ENCODE data around the gene CBARP. TPM values are rescaled to one million over a fixed set of nuclear protein-coding genes. Genes with fewer than 3 reads are reported as not detected.

CBARP gene
- total RNA-seq, 1 donor from 2014 or later = 3.5 TPM

DNA sequence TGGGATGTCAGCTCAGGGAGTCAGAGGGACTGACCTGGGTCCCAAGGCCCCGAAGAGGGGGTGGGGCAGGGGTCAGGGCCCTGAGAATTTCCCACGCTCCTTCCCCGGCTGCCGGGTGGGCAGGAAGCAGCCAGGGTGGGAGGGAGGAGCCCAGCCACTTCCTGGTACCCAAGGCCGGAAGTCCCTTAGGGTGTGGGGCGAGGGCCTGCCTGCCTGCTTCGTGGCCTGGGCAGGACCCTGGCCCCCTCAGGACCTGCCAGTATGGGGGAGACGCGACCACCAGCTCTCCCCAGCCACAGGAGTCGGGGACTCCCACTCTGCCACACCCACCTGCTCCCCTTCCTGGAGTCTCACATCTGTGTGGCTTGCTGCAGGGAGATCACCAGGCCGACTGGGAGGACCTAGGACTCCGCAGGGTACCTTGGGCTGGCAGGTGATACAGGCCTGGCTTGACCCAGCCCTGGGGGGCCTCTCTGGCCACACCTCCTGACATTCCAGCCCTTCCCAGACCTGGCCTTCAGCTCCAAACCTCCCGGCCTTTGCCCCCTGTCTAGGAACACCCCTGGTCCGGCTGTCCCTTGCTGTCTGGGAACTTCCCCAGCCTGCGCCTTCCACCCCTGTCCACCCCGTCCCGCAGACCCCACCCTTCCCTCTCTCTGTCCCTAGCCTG, 21.5 kb upstream of the CBARP start:
- H3K4me3 Mint-ChIP-seq (ENCODE audit: low read depth) = peak overlapping the region; percentile 82
- peaks cover 41% of the 10 kb centered on the region for H3K36me3 Mint-ChIP-seq (ENCODE audit: low read depth)
- no peaks in the 10 kb centered on the region for H3K27me3 Mint-ChIP-seq (ENCODE audit: low read depth)
- peak; percentile 75 for DNase-seq (ENCODE audit: low spot score)
- H3K27ac Mint-ChIP-seq = peak overlapping the region; percentile 93
- intact Hi-C loops (cut with micrococcal nuclease) = loop anchor here (1.0 kb wide), 1 partner anchor 10 kb away; the partner anchor contains the start of gene CIRBP
- H3K4me1 Mint-ChIP-seq (ENCODE audit: low read depth) = peaks cover 35% of the 10 kb centered on the region
- no peaks in the 10 kb centered on the region for H3K9me3 Mint-ChIP-seq

- H3K27ac Mint-ChIP-seq = peak overlapping the region; percentile 93
- H3K4me3 Mint-ChIP-seq (ENCODE audit: low read depth) = peak overlapping the region; percentile 82
- no peaks in the 10 kb centered on the region for H3K9me3 Mint-ChIP-seq
- no peaks in the 10 kb centered on the region for H3K27me3 Mint-ChIP-seq (ENCODE audit: low read depth)
- intact Hi-C loops (cut with micrococcal nuclease) = loop anchor here (1.0 kb wide), 1 partner anchor 11 kb away; the partner anchor contains the start of gene CIRBP
- peaks cover 35% of the 10 kb centered on the region for H3K4me1 Mint-ChIP-seq (ENCODE audit: low read depth)
- no peak for DNase-seq (ENCODE audit: low spot score)
- H3K36me3 Mint-ChIP-seq (ENCODE audit: low read depth) = peaks cover 41% of the 10 kb centered on the region
These were observed 21.0 kb upstream of the CBARP start for GRCh38 chr19:1258707-1259205.

DNA sequence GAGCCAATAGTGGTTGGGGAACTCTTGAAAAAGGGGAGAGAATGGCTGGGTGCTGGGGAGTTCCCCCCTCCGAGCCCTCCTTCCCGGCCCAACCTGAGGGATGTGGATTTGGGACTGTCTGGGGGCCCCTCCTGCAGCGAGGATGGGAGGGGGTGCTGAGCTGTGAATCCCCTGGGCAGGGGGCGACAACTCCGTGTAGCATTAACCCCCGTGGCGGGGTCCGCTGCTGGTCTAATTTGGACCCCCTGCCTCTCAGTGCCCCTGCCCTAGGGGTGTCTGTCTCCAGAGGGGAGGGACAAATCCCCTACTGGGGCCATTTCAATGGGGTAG, 20.3 kb upstream of the CBARP start:
- Mint-ChIP-seq H3K27me3 (ENCODE audit: low read depth) (no peaks in the 10 kb centered on the region), H3K4me3 (ENCODE audit: low read depth) (peak overlapping the region; percentile 52), H3K36me3 (ENCODE audit: low read depth) (peaks cover 47% of the 10 kb centered on the region), H3K9me3 (no peaks in the 10 kb centered on the region), H3K27ac (peak overlapping the region; percentile 64), H3K4me1 (ENCODE audit: low read depth) (peaks cover 38% of the 10 kb centered on the region)
- intact Hi-C loops (cut with micrococcal nuclease) = no loop called here
- DNase-seq (ENCODE audit: low spot score) = no peak

DNA sequence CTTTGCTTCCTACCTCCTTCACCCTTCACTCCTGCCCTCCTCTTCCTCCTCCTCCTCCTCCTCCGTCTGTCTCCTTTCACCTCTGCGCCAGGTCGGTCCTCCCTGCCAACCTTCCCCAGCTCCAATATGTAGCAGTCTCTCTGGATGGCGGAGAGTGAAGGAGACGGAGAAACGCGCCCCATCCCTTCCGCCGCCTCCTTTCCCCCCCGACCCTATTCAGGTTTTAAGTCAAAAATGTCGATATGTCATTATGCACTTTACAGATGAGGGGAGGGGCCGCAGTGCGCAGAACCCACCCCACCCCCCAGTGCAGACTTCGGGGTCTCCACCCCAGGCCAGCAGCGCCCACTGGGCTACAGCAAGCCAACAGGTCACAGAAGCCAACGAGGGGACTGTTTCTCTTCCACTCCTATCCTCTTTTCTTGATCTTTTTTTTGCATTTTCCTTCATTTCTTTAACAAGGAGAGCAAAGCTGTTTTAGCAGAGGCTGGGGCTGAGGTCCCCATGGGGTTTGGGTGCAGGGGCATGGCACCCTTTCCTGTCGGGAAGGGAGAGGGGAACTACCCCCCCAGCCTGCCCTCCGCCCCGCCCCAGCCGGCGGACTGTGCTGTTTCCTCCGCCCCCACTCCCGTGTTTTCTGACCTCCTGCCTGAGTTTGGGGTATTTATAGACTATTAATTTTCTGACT, 19.8 kb upstream of the CBARP start:
- peaks cover 47% of the 10 kb centered on the region for H3K36me3 Mint-ChIP-seq (ENCODE audit: low read depth)
- intact Hi-C loops (cut with micrococcal nuclease) = no loop called here
- no peaks in the 10 kb centered on the region for H3K9me3 Mint-ChIP-seq
- H3K4me1 Mint-ChIP-seq (ENCODE audit: low read depth) = peaks cover 35% of the 10 kb centered on the region
- peak overlapping the region; percentile 39 for H3K4me3 Mint-ChIP-seq (ENCODE audit: low read depth)
- peak overlapping the region; percentile 64 for H3K27ac Mint-ChIP-seq
- no peak for DNase-seq (ENCODE audit: low spot score)
- H3K27me3 Mint-ChIP-seq (ENCODE audit: low read depth) = no peaks in the 10 kb centered on the region

DNA sequence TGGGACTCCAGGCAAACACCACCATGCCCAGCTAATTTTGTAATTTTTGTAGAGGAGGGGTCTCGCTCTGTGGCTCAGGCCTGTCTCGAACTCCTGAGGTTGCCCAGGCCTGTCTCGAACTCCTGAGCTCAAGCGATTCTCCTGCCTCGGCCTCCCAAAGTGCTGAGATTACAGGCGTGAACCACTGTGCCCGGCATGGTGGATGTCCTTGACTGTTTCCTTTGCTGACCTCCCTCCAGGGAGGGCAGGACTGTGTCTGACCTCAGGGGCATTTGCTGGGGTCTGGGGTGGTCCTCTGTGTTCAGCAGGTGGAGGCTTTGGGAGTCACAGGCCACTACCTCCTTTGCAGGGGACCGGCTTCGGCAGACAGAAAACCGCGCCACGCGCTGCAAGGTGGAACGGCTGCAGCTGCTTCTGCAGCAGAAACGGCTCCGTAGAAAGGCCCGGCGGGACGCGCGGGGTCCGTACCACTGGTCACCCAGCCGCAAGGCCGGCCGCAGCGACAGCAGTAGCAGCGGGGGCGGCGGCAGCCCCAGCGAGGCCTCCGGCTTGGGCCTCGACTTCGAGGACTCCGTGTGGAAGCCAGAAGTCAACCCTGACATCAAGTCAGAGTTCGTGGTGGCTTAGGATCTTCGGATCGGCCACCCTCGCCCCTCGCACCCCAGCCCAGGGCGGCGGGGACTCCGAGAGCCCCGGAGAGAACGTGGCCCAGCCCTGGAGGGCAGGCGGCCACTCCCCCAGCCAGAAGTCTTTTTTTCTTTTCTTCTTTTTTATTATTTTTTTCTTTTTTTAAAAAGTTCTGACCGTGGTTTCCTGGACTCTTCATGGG, 19.1 kb upstream of the CBARP start:
- no peak for DNase-seq (ENCODE audit: low spot score)
- H3K4me3 Mint-ChIP-seq (ENCODE audit: low read depth) = peak overlapping the region; percentile 30
- intact Hi-C loops (cut with micrococcal nuclease) = no loop called here
- peak overlapping the region; percentile 64 for H3K27ac Mint-ChIP-seq
- H3K4me1 Mint-ChIP-seq (ENCODE audit: low read depth) = peaks cover 33% of the 10 kb centered on the region
- no peaks in the 10 kb centered on the region for H3K27me3 Mint-ChIP-seq (ENCODE audit: low read depth)
- no peaks in the 10 kb centered on the region for H3K9me3 Mint-ChIP-seq
- H3K36me3 Mint-ChIP-seq (ENCODE audit: low read depth) = peaks cover 54% of the 10 kb centered on the region

DNA sequence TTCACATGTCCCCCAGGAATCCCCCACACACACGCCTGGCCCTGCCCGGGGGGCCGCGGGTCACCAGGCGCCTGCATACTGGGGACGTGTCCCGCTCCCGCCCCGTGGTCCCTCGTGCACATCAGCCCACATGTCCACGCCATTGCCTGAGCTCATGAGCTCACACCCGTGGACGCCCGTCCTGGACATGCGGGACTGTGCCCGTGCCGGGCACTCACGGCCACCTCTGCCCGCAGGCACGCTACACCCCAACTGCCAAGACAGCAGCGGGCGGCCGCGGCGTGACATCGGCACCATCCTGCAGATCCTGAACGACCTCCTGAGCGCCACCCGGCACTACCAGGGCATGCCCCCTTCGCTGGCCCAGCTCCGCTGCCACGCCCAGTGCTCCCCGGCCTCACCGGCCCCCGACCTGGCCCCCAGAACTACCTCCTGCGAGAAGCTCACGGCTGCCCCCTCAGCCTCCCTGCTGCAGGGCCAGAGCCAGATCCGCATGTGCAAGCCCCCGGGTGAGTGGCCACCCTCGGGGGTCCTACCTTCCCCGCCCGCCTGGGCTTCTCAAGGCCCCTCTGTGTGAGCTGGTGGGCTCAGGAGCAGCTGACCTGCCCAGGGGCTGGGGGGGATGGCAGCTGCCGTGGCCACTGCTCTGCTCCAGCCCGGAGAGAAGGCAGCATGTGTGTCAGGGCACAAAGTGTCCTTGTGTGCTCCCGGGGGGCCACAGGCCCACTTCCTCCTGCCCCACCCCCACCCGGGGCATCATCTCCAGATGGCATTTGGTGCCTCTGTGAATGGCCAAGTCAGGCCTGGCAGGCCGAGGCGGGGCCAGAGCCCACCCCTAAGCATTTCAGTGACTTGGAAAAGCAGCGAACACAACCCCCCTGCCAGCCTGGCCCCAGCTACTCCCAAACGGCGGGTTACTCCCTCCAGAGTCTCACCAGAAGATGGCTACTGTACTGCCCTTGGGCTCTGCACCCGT, 17.7 kb upstream of the CBARP start:
- H3K27me3 Mint-ChIP-seq (ENCODE audit: low read depth) = no peaks in the 10 kb centered on the region
- peaks cover 27% of the 10 kb centered on the region for H3K4me1 Mint-ChIP-seq (ENCODE audit: low read depth)
- H3K27ac Mint-ChIP-seq = peak overlapping the region; percentile 43
- H3K4me3 Mint-ChIP-seq (ENCODE audit: low read depth) = no peak overlapping the region
- no peak for DNase-seq (ENCODE audit: low spot score)
- peaks cover 65% of the 10 kb centered on the region for H3K36me3 Mint-ChIP-seq (ENCODE audit: low read depth)
- H3K9me3 Mint-ChIP-seq = no peaks in the 10 kb centered on the region
- intact Hi-C loops (cut with micrococcal nuclease) = no loop called here

DNA sequence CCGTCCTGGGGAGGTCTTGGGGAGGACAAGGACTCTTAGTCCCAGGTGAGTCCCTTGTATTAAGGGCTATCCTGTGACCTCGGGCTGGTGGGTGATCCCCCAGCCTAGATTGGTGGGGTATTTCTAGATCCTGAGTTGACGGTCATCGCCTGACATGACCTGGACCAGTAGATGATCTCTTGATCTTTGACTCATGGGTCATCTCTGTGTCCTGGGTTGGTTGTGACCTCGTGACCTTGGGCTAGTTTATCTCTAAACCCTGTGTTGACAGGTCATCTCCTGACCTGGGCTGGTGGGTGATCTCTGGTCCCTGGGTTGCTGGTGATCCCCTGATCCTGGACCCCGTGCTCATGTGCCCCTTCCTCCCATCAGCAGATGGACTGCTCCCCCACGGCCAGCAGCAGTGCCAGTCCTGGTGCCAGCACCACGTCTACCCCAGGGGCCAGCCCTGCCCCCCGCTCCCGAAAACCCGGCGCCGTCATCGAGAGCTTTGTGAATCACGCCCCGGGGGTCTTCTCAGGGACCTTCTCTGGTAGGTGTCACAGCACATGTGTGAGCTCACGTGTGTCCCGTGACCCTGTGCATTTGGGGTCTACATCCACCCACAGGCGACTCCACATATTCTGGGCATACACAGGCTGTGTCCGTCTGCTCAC, 16.9 kb upstream of the CBARP start:
- H3K9me3 Mint-ChIP-seq = no peaks in the 10 kb centered on the region
- peak overlapping the region; percentile 43 for H3K27ac Mint-ChIP-seq
- H3K27me3 Mint-ChIP-seq (ENCODE audit: low read depth) = no peaks in the 10 kb centered on the region
- H3K4me3 Mint-ChIP-seq (ENCODE audit: low read depth) = no peak overlapping the region
- peaks cover 65% of the 10 kb centered on the region for H3K36me3 Mint-ChIP-seq (ENCODE audit: low read depth)
- intact Hi-C loops (cut with micrococcal nuclease) = no loop called here
- DNase-seq (ENCODE audit: low spot score) = no peak
- peaks cover 22% of the 10 kb centered on the region for H3K4me1 Mint-ChIP-seq (ENCODE audit: low read depth)

- Mint-ChIP-seq H3K36me3 (ENCODE audit: low read depth) (peaks cover 64% of the 10 kb centered on the region), H3K4me3 (ENCODE audit: low read depth) (no peak overlapping the region), H3K9me3 (no peaks in the 10 kb centered on the region), H3K4me1 (ENCODE audit: low read depth) (peaks cover 19% of the 10 kb centered on the region), H3K27me3 (ENCODE audit: low read depth) (no peaks in the 10 kb centered on the region), H3K27ac (peak overlapping the region; percentile 43)
- DNase-seq (ENCODE audit: low spot score) = no peak
- intact Hi-C loops (cut with micrococcal nuclease) = no loop called here
These were observed 16.3 kb upstream of the CBARP start for GRCh38 chr19:1254081-1254527.

DNA sequence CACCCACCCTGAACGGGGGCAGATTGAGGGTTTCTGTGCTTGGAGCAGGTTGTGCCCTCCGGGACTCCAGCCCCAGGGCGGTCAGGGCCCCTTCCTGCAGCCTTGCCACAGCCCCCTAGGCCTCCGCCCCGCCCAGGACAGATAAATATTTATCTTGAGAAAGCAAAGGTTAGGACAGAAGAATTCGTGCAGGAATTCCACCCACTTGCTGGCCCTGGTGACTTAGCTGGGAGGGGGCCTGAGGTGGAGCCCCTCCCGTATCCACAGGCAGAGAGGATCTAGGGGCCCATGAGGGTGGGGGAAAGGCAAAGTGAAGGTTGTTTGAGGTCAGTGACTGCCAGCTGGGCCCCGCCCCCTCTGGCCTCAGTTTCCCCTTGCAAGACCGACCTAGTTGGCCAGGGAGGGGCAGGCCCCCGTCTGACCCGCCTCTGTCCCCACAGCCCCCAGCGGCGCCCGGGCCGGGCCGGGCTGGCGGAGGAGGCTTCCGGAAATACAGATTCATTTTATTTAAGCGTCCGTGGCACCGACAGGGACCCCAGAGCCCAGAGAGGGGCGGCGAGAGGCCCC, 15.8 kb upstream of the CBARP start:
- intact Hi-C loops (cut with micrococcal nuclease) = no loop called here
- peaks cover 59% of the 10 kb centered on the region for H3K36me3 Mint-ChIP-seq (ENCODE audit: low read depth)
- H3K27me3 Mint-ChIP-seq (ENCODE audit: low read depth) = no peaks in the 10 kb centered on the region
- H3K4me1 Mint-ChIP-seq (ENCODE audit: low read depth) = peaks cover 14% of the 10 kb centered on the region
- peak overlapping the region; percentile 78 for H3K4me3 Mint-ChIP-seq (ENCODE audit: low read depth)
- no peak for DNase-seq (ENCODE audit: low spot score)
- peak overlapping the region; percentile 88 for H3K27ac Mint-ChIP-seq
- H3K9me3 Mint-ChIP-seq = no peaks in the 10 kb centered on the region

GRCh38 chr19:1252821-1253513, 15.2 kb upstream of the CBARP start:
- peak; percentile 67 for DNase-seq (ENCODE audit: low spot score)
- no peaks in the 10 kb centered on the region for H3K9me3 Mint-ChIP-seq
- H3K4me1 Mint-ChIP-seq (ENCODE audit: low read depth) = peaks cover 11% of the 10 kb centered on the region
- H3K27me3 Mint-ChIP-seq (ENCODE audit: low read depth) = no peaks in the 10 kb centered on the region
- intact Hi-C loops (cut with micrococcal nuclease) = no loop called here
- H3K4me3 Mint-ChIP-seq (ENCODE audit: low read depth) = peak overlapping the region; percentile 78
- peak overlapping the region; percentile 88 for H3K27ac Mint-ChIP-seq
- H3K36me3 Mint-ChIP-seq (ENCODE audit: low read depth) = peaks cover 53% of the 10 kb centered on the region

All from activated T-helper 2 cell treated with anti-CD3 and anti-CD28 coated beads, Interferon-gamma antibody, Interleukin-2, Interleukin-4, amounts not matched to agents 10 μg/mL and 5 μg/mL and 100 μg/mL, durations not matched to agents 14 hours and 24 hours and 36 hours (primary cell).